ENCODE data around the gene DYNC1I1. TPM values are rescaled to one million over a fixed set of nuclear protein-coding genes. Genes with fewer than 3 reads are reported as not detected.

The DYNC1I1 gene
- polyA plus RNA-seq, 1 donor from 2014 or later = 28.9 TPM

DNA sequence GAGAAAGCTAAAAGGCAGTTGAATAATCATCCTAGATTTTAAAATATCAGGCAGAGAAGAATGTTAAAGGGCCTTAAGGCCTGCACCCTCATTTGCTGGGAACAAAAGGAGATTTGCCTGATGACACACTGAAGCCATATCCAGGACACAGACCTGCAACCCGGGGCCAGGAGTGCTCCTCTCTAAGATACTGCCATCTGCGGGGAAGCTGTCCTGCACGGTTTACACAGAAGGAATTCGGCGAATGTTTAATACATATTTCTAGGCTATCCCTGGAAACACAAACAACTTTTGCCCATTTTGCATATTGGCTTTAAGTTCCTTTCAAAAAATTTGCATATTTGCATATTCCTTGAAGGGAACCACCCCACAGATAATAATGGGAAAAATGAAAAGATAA is 52.3 kb downstream of the DYNC1I1 start:
- Histone ChIP-seq H4K20me1 (ENCODE audit: insufficient read depth) (no peaks in the 10 kb centered on the region), H3K27ac (ENCODE audit: low read length) (no peak overlapping the region), H2AFZ (ENCODE audit: low read depth, low read length) (no peak overlapping the region), H3K4me2 (ENCODE audit: low read length) (no peak overlapping the region), H3K36me3 (ENCODE audit: insufficient read depth, low read length) (no peaks in the 10 kb centered on the region), H3K9ac (ENCODE audit: low read length) (no peak overlapping the region), H3K9me3 (ENCODE audit: low read length) (no peaks in the 10 kb centered on the region), H3F3A (ENCODE audit: insufficient read depth, low read length, poor library complexity, severe bottlenecking) (no peaks in the 10 kb centered on the region), H3K27me3 (ENCODE audit: insufficient read depth, low read depth, low read length) (no peaks in the 10 kb centered on the region), H3K79me2 (replicated peaks; ENCODE audit: insufficient read depth, low read length) (no peaks in the 10 kb centered on the region), H3K4me3 (ENCODE audit: low read length) (no peak overlapping the region), H3K9me2 (ENCODE audit: insufficient read depth, low read length) (no peaks in the 10 kb centered on the region)
- TF ChIP-seq MXI1 (conservative IDR thresholded peaks at IDR 0.05; ENCODE audit: poor library complexity, severe bottlenecking) (no peak), RAD21 (conservative IDR thresholded peaks at IDR 0.05) (no peak), TAF1 (IDR thresholded peaks at IDR 0.05; ENCODE audit: low read depth) (no peak), POLR2AphosphoS5 (IDR thresholded peaks at IDR 0.05) (no peak), EZH2 (IDR thresholded peaks at IDR 0.05; ENCODE audit: borderline replicate concordance, insufficient read depth, low read length, poor library complexity, severe bottlenecking) (no peak), SMC3 (conservative IDR thresholded peaks at IDR 0.05; ENCODE audit: poor library complexity) (no peak), EP300 (conservative IDR thresholded peaks at IDR 0.05; ENCODE audit: poor library complexity, severe bottlenecking) (no peak)
- TF ChIP-seq, protein P1, sequence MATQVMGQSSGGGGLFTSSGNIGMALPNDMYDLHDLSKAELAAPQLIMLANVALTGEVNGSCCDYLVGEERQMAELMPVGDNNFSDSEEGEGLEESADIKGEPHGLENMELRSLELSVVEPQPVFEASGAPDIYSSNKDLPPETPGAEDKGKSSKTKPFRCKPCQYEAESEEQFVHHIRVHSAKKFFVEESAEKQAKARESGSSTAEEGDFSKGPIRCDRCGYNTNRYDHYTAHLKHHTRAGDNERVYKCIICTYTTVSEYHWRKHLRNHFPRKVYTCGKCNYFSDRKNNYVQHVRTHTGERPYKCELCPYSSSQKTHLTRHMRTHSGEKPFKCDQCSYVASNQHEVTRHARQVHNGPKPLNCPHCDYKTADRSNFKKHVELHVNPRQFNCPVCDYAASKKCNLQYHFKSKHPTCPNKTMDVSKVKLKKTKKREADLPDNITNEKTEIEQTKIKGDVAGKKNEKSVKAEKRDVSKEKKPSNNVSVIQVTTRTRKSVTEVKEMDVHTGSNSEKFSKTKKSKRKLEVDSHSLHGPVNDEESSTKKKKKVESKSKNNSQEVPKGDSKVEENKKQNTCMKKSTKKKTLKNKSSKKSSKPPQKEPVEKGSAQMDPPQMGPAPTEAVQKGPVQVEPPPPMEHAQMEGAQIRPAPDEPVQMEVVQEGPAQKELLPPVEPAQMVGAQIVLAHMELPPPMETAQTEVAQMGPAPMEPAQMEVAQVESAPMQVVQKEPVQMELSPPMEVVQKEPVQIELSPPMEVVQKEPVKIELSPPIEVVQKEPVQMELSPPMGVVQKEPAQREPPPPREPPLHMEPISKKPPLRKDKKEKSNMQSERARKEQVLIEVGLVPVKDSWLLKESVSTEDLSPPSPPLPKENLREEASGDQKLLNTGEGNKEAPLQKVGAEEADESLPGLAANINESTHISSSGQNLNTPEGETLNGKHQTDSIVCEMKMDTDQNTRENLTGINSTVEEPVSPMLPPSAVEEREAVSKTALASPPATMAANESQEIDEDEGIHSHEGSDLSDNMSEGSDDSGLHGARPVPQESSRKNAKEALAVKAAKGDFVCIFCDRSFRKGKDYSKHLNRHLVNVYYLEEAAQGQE (IDR thresholded peaks at IDR 0.05; ENCODE audit: borderline replicate concordance) = no peak
- TF ChIP-seq, protein P2, sequence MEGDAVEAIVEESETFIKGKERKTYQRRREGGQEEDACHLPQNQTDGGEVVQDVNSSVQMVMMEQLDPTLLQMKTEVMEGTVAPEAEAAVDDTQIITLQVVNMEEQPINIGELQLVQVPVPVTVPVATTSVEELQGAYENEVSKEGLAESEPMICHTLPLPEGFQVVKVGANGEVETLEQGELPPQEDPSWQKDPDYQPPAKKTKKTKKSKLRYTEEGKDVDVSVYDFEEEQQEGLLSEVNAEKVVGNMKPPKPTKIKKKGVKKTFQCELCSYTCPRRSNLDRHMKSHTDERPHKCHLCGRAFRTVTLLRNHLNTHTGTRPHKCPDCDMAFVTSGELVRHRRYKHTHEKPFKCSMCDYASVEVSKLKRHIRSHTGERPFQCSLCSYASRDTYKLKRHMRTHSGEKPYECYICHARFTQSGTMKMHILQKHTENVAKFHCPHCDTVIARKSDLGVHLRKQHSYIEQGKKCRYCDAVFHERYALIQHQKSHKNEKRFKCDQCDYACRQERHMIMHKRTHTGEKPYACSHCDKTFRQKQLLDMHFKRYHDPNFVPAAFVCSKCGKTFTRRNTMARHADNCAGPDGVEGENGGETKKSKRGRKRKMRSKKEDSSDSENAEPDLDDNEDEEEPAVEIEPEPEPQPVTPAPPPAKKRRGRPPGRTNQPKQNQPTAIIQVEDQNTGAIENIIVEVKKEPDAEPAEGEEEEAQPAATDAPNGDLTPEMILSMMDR (IDR thresholded peaks at IDR 0.05; ENCODE audit: poor library complexity, severe bottlenecking) = no peak

DNA sequence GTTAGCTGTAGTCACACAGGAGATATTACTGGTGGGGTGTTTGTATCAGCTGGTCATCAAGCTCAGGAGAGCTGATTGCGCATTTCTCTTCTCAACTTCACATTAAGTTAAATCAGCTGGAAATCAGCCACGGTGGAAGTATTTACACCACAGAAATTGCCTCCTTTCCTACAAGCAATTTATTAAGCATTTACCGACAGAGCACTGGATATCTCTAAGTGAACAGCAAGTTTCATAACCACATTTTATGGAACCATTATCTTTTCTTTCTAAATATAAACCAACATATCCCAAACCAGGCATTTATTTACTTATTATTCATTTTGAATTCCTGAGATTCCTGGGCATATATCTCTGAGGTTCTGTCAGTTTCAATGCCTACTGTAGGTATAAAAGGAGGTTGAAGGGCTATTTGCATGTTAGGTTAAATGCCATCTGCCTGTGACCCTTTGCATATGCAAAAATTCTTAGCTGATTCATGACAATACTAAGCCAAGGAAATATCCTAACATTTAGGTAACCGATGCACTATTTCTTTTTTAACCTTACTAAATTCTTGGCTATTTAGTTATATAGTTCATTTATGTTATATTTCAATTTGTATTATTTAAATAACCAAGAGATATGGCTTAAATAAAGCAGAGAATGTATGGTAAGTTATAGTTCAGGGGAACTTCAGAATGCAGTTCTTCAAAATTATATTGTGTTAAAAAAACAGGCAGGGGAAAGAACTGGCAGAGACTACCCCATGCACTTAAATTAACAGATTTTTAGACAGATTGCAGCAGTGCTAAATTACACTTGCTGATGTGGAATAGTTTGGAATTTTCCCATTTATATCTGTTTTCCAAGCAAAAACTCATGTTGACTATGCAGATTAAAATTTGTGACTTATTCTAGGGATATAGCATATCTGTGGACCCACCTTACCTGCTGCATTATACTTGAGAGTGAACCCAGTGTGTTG is 56.8 kb downstream of the DYNC1I1 start:
- H4K20me1 ChIP-seq (ENCODE audit: insufficient read depth) = no peaks in the 10 kb centered on the region
- no peak overlapping the region for H3K9ac ChIP-seq (ENCODE audit: low read length)
- H3K4me3 ChIP-seq (ENCODE audit: low read length) = no peak overlapping the region
- H3F3A ChIP-seq (ENCODE audit: insufficient read depth, low read length, poor library complexity, severe bottlenecking) = no peaks in the 10 kb centered on the region
- no peaks in the 10 kb centered on the region for H3K9me2 ChIP-seq (ENCODE audit: insufficient read depth, low read length)
- no peaks in the 10 kb centered on the region for H3K79me2 ChIP-seq (replicated peaks; ENCODE audit: insufficient read depth, low read length)
- H3K27me3 ChIP-seq (ENCODE audit: insufficient read depth, low read depth, low read length) = no peaks in the 10 kb centered on the region
- no peak overlapping the region for H3K4me2 ChIP-seq (ENCODE audit: low read length)
- H3K9me3 ChIP-seq (ENCODE audit: low read length) = no peaks in the 10 kb centered on the region
- no peaks in the 10 kb centered on the region for H3K36me3 ChIP-seq (ENCODE audit: insufficient read depth, low read length)
- TF ChIP-seq EP300 (conservative IDR thresholded peaks at IDR 0.05; ENCODE audit: poor library complexity, severe bottlenecking) = no peak
- TF ChIP-seq SMC3 (conservative IDR thresholded peaks at IDR 0.05; ENCODE audit: poor library complexity) = no peak
- TF ChIP-seq TAF1 (IDR thresholded peaks at IDR 0.05; ENCODE audit: low read depth) = no peak
- TF ChIP-seq EZH2 (IDR thresholded peaks at IDR 0.05; ENCODE audit: borderline replicate concordance, insufficient read depth, low read length, poor library complexity, severe bottlenecking) = no peak
- TF ChIP-seq, protein P2 (IDR thresholded peaks at IDR 0.05; ENCODE audit: poor library complexity, severe bottlenecking) = no peak
- TF ChIP-seq, protein P1 (IDR thresholded peaks at IDR 0.05; ENCODE audit: borderline replicate concordance) = no peak
- TF ChIP-seq POLR2AphosphoS5 (IDR thresholded peaks at IDR 0.05) = no peak
- TF ChIP-seq RAD21 (conservative IDR thresholded peaks at IDR 0.05) = no peak
- no peak for TF ChIP-seq MXI1 (conservative IDR thresholded peaks at IDR 0.05; ENCODE audit: poor library complexity, severe bottlenecking)
- H3K27ac ChIP-seq (ENCODE audit: low read length) = no peak overlapping the region
- no peak overlapping the region for H2AFZ ChIP-seq (ENCODE audit: low read depth, low read length)

Data from neural cell (in vitro differentiated cells).